Activated CD4-positive, CD25-positive, alpha-beta regulatory T cell treated with anti-CD3 and anti-CD28 coated beads, Interleukin-2, amount 50 U/mL, for 16 hours (primary cell): ENCODE measurements around the gene PCF11.
"Not testable (repeated sequence)": the region's sequence is repeated elsewhere in the genome, so short reads cannot be mapped to it uniquely, and the experiment has no call there.

Experiments
- DNase-seq: peaks from one replicate; pipeline ENCODE4 v3.0.0-alpha.2; 2020; ENCODE audit warnings: low read depth, low spot score

PCF11 gene

GRCh38 chr11:83191491-83191890 is 34.6 kb downstream of the PCF11 start:
- no peak for DNase-seq

GRCh38 chr11:83191986-83192385 is 35.1 kb downstream of the PCF11 start:
- no peak for DNase-seq

- no peak for DNase-seq
Measured at GRCh38 chr11:83192606-83193245, 35.8 kb downstream of the PCF11 start.

GRCh38 chr11:83193315-83194280 is 36.7 kb downstream of the PCF11 start, which contains the start of gene ANKRD42:
TSS of gene ANKRD42 (plus strand) at chr11:83193712. CDS start at chr11:83194671, 959 bp downstream.
- peak; percentile 73 for DNase-seq

GRCh38 chr11:83194281-83195142 is 37.6 kb downstream of the PCF11 start:
- DNase-seq: peak; percentile 21

GRCh38 chr11:83195143-83195466 is 38.2 kb downstream of the PCF11 start:
- no peak for DNase-seq

- no peak for DNase-seq
Measured at GRCh38 chr11:83195649-83196048, 38.7 kb downstream of the PCF11 start.

- no peak for DNase-seq
Measured at GRCh38 chr11:83200035-83200434, 43.1 kb downstream of the PCF11 start.

- no peak for DNase-seq
Measured at GRCh38 chr11:83205608-83206185, 48.8 kb downstream of the PCF11 start.

GRCh38 chr11:83206221-83206620 is 49.3 kb downstream of the PCF11 start:
- no peak for DNase-seq

GRCh38 chr11:83206771-83207382 is 49.9 kb downstream of the PCF11 start:
- not testable (repeated sequence) for DNase-seq

GRCh38 chr11:83219095-83219494 is 62.2 kb downstream of the PCF11 start:
- DNase-seq: no peak

- no peak for DNase-seq
Measured at GRCh38 chr11:83220260-83220659, 63.3 kb downstream of the PCF11 start.

- DNase-seq: no peak
Measured at GRCh38 chr11:83221694-83222093, 64.8 kb downstream of the PCF11 start.

- DNase-seq: no peak
Measured at GRCh38 chr11:83222499-83222898, 65.6 kb downstream of the PCF11 start.

- DNase-seq: no peak
Measured at GRCh38 chr11:83223457-83223856, 66.5 kb downstream of the PCF11 start.

GRCh38 chr11:83235825-83236224 is 78.9 kb downstream of the PCF11 start:
- DNase-seq: no peak
